HFF-Myc (cell line): Measurements from ENCODE around the gene BRD7.

Experiments used
- DNase-seq: peaks from one replicate; pipeline ENCODE4 v3.0.0-alpha.2; 2011; ENCODE audit warnings: low read depth; ENCODE audit errors: extremely low read depth
- H3K4me3 ChIP-seq: replicated peaks from 2 replicates; pipeline ENCODE4 v1.5.1; 2011; ENCODE audit warnings: low read depth, mild to moderate bottlenecking, control low read depth, low read length
- CTCF ChIP-seq: IDR thresholded peaks from 2 replicates; pipeline ENCODE4 v1.5.1; 2012; ENCODE audit warnings: mild to moderate bottlenecking, low read depth, low read length, control low read depth; ENCODE audit errors: missing control alignments

Gene BRD7

DNA sequence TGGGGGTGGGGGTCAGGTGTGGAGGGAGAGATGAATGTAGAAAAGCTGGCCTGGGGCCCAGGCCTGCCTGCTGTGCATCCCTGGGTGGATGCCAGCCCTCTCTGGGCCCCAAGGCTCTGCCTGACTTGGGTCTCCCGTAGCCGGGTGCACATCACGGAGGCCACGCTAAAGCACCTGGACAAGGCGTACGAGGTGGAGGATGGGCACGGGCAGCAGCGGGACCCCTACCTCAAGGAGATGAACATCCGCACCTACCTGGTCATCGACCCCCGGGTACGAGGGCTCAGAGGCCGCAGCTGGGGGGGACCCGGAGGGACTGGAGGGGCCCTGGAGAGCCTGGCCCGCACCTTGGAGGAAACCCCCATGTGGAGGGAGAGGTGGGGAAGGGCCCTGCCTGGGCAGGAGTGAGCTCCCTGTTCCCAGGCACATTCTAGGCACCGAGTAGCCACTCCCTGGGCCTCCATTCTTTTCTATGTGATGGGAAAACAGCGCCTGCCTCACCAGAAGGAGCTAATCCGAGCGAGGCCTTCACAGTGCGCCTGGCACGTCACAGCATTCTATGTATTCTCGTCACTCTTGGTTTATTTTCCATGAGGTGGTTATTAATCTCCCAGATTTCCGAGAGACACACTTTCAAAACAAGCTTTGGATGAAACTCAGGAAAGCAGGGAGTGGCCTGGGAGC is 67.7 kb downstream of the BRD7 start:
- DNase-seq: no peak
- no peak overlapping the region for H3K4me3 ChIP-seq
- TF ChIP-seq CTCF: no peak

DNA sequence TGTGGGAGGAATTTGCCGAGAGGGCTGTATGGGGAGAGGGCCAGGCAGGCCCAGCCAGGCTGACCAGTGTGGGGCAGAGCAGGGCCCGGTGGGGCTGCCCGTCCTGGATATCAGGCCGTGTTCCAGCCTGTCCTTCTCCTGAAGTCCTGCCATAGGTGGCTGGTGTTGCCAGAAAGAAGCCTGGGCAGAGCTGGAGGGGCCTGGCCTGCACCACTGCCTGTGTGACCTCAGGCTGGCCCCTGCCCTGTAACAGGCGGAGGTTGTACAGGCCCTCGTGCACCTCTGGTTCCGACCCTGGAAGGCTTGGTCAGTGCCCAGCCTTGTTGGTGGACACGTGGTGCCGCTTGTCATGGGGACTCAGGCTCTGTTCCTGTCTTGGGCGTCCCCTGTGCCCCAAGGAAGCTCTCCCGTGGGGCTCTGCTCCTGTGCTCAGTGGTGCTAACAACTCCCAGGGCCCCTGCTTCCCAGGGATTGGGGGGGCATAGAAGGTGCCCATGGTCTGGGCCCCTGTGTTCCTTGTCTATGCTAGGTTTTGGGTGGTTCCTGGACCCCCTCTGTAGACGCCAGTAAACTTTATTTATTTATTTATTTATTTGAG is 69.2 kb downstream of the BRD7 start:
- DNase-seq: no peak
- no peak overlapping the region for H3K4me3 ChIP-seq
- TF ChIP-seq CTCF: no peak

GRCh38 chr16:50298591-50299507 is 69.9 kb downstream of the BRD7 start:
- no peak for TF ChIP-seq CTCF
- no peak for DNase-seq
- no peak overlapping the region for H3K4me3 ChIP-seq

DNA sequence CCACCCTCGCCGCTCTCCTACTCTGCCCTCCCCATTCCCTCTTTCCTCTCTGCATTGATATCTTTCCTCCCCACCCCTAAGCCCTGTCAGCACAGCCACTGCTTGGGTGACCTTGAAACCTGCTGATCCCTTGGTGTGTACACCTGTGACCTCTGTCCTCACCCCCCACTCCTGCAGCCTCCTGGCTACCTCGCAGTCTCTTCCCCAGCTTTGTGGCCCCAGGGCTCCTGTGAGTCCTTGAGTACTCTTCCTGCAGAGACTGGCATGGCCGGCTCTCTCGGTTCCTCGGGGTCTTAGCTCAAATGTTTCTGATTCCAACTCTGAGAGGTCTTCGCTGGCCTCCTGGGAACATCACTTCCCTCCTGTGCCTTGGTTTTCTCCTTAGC is 70.7 kb downstream of the BRD7 start:
- H3K4me3 ChIP-seq: no peak overlapping the region
- DNase-seq: no peak
- no peak for TF ChIP-seq CTCF

- H3K4me3 ChIP-seq: no peak overlapping the region
- DNase-seq: no peak
- no peak for TF ChIP-seq CTCF
These were observed 71.3 kb downstream of the BRD7 start for GRCh38 chr16:50297301-50298074.

DNA sequence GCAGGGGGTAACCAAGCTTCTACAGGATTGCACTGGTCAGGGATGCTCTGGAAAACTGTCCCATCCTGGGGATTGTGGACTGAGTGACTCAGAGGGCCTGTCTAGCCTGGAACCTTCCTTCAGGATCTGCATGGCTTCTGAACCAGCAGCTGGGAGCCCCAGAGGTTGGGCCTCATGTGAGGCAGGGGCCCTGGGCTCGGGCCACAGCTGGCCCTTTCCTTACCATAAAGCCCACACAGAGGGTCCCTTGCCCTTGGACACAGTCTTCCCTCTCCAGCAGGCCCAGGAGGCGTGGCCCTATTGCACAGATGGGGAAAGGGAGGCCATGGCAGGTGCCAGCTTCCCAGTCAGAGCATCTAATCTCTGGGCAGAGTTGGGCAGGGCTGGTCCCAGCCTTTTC is 72.0 kb downstream of the BRD7 start:
- DNase-seq: no peak
- TF ChIP-seq CTCF: no peak
- no peak overlapping the region for H3K4me3 ChIP-seq
